GM13977 (cell line): ENCODE results near the gene MCRIP2.

Source experiments
- DNase-seq: peaks from one replicate; pipeline ENCODE4 v3.0.0; 2012; ENCODE audit warnings: low spot score
- CTCF ChIP-seq: IDR thresholded peaks from 2 replicates; pipeline ENCODE4 v1.5.1; 2012; ENCODE audit warnings: mild to moderate bottlenecking, control low read depth; ENCODE audit not compliant: insufficient read depth; ENCODE audit errors: extremely low read depth, missing control alignments
- in situ Hi-C: fragments of 300-500 bp; cut with MboI; formaldehyde crosslinking; loops from one replicate; pipeline ENCODE4 v1.12.0; 2022; ENCODE audit warnings: low sequenced_read_pairs, low pct_unique_long_range_greater_than_20kb, mixed read lengths, inconsistent platforms; ENCODE audit not compliant: unreplicated experiment

MCRIP2 gene

GRCh38 chr16:658679-659571 is 17.3 kb downstream of the MCRIP2 start:
- in situ Hi-C loops = no loop called here
- TF ChIP-seq CTCF = peak; percentile 7
- DNase-seq = no peak

GRCh38 chr16:659618-660017 is 18.0 kb downstream of the MCRIP2 start:
- in situ Hi-C loops = no loop called here
- no peak for TF ChIP-seq CTCF
- DNase-seq = no peak

- no peak for TF ChIP-seq CTCF
- no peak for DNase-seq
- in situ Hi-C loops = no loop called here
These were observed 18.5 kb downstream of the MCRIP2 start for GRCh38 chr16:660132-660458.

GRCh38 chr16:660459-661183 is 19.0 kb downstream of the MCRIP2 start:
- in situ Hi-C loops = no loop called here
- DNase-seq = peak; percentile 98
- TF ChIP-seq CTCF = peak; percentile 62

- in situ Hi-C loops = no loop called here
- DNase-seq = no peak
- TF ChIP-seq CTCF = no peak
These were observed 19.7 kb downstream of the MCRIP2 start for GRCh38 chr16:661184-661821.

- TF ChIP-seq CTCF = no peak
- DNase-seq = no peak
- in situ Hi-C loops = no loop called here
These were observed 20.5 kb downstream of the MCRIP2 start for GRCh38 chr16:662095-662494.
